GM18505 (cell line): ENCODE measurements around the gene DOK6.
"Not testable (repeated sequence)": the region's sequence is repeated elsewhere in the genome, so short reads cannot be mapped to it uniquely, and the experiment has no call there.

ENCODE experiments used
- ATAC-seq: cut with Tn5 transposase; IDR thresholded peaks from one replicate; pipeline ENCODE4 v1.9.1; 2021; ENCODE audit not compliant: unreplicated experiment
- POLR2A ChIP-seq: IDR thresholded peaks from 4 replicates; pipeline ENCODE4 v1.6.1; 2011; ENCODE audit warnings: borderline replicate concordance; ENCODE audit not compliant: insufficient read depth, insufficient read length; ENCODE audit errors: extremely low read depth

DOK6 gene

DNA sequence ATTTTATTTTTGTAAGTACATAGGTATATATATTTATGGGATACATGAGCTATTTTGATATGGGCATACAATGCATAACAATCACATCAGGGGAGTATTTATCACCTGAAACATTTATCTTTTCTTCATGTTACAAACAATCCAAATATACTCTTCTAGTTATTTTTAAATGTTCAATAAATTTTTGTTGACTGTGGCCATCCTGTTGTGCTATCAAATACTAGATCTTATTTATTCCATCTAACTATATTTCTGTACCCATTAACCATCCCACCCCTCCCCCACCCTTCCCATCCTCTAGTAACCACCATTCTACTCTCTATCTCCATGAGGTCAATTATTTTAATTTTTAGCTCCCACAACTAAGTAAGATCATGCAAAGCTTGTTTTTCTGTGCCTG lies 390.0 kb downstream of the DOK6 start:
- no peak for ATAC-seq
- no peak for TF ChIP-seq POLR2A

- TF ChIP-seq POLR2A = no peak
- no peak for ATAC-seq
These were observed 395.1 kb downstream of the DOK6 start for GRCh38 chr18:69795791-69796190.

DNA sequence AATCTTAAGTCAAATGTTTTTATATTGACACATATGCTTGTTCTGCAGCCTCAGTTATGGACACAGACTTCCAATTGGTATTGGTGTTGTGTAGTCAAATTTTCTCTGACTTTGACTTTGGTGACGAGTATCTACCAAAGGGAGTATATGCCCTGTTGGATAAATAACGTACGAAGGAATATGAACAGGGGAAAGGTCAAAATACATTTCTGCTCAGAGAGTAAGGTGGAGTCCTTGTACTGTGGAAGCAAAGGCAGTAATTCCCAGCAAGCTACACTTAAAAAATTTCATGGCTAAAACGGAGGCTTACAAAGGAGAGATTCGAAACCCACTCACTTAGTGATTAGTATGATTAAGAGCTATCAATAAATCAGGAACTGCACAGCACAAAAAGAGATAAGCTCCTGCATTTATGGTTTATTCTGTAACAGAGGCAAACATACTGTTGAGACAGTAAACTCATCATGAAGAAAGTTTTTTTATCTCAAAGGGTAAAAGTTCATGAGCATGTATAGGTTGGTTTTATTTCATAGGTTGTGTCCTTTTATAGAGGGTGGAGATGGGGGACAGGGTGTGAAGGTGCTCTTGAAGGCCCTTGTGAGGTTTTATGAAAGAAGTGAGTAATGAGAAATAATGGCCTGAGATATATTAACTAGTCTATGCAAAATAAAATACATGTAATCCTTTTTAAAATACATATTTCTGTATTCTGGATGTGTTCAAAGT lies 404.3 kb downstream of the DOK6 start:
- no peak for TF ChIP-seq POLR2A
- no peak for ATAC-seq

GRCh38 chr18:69808399-69808798 lies 407.7 kb downstream of the DOK6 start:
- no peak for TF ChIP-seq POLR2A
- no peak for ATAC-seq

GRCh38 chr18:69813559-69813958 lies 412.9 kb downstream of the DOK6 start:
- ATAC-seq = no peak
- no peak for TF ChIP-seq POLR2A

DNA sequence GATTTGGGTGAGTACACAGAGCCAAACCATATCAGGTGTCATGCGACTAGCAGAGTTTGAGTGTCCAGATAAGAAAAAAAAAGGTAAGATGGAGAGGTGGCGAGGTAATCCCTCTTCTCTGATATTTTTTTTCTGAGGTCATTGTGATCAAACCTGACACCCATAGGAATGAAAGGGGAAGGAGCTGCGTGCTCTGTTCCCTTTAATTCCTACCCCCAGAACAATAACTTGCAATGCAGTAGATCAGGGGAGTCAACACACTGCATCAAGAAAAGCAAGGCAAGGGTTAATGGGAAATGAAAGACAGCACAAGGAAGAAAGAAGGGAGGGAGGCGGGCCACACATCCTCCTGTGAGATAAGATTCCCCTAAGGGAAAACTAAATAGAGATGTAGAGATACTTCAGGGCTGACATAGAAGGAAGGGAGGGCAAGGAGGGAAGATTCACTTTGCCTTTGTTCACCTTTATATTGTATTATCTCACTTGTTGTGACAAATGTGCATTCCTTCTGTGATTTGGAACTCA lies 414.2 kb downstream of the DOK6 start:
- no peak for ATAC-seq
- no peak for TF ChIP-seq POLR2A

DNA sequence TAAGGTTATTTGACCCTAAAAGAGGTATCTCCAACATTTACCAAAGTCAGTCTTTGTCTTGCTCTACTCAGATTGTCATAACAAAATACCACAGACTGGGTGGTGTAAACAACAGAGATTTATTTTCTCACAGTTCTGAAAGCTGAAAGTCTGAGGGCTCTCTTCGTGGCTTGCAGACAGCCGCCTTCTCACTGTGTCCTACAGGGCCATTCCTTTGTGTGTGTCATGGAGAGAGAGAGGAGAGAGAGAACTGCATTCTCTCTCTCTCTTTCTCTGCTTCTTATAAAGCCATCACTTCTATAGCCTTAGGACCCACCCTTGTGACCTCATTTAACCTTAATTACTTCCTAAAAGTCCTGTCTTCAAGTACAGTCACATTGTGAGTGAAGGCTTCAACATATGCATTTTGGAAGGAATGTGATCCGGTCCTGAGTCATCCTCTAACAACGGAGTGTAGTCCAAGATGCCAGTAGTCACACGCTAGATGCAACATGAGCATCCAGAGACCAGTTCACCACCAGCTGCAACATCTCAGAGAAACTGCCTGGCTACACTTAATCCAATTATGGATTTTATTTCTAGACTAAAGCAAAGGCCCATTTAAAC lies 416.8 kb downstream of the DOK6 start:
- ATAC-seq = no peak
- no peak for TF ChIP-seq POLR2A

- no peak for TF ChIP-seq POLR2A
- ATAC-seq = no peak
These were observed 418.8 kb downstream of the DOK6 start for GRCh38 chr18:69819460-69819859.

DNA sequence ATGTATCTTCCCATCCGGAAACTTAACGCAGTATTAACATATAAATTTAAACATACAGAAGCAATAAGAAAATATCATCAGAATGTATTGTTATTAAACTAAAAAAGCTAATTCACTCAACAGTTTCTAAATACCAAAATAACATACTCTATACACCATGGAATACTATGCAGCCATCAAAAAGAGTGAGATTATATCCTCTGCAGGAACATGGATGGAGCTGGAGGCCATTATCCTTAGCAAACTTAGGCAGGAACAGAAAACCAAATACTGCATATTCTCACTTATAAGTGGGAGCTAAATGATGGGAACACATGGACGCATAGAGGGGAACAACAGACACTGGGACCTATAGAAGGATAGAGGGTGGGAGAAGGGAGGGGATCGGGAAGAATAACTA lies 419.9 kb downstream of the DOK6 start:
- TF ChIP-seq POLR2A = no peak
- ATAC-seq = no peak

DNA sequence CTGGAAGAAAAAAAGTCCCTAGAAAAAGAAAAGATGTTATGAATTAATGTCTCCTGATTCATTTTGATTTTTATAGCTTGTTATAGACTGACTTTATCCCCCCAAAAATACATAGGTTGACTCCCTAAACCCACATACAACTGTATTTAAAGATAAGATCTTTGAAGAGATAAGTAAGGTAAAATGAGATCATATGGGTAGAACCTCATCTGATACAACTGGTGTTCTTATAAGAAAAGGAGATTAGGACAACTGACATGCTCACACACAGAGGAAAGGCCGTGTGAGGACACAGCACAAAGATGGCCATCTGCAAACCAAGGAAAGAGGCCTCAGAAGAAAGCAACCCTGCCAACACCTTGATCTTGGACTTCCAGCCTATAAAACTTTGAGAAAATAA lies 429.5 kb downstream of the DOK6 start:
- ATAC-seq = no peak
- TF ChIP-seq POLR2A = no peak

GRCh38 chr18:69834980-69835379 lies 434.3 kb downstream of the DOK6 start:
- not testable (repeated sequence) for ATAC-seq

- ATAC-seq = no peak
- TF ChIP-seq POLR2A = no peak
These were observed 437.3 kb downstream of the DOK6 start for GRCh38 chr18:69838003-69838402.

DNA sequence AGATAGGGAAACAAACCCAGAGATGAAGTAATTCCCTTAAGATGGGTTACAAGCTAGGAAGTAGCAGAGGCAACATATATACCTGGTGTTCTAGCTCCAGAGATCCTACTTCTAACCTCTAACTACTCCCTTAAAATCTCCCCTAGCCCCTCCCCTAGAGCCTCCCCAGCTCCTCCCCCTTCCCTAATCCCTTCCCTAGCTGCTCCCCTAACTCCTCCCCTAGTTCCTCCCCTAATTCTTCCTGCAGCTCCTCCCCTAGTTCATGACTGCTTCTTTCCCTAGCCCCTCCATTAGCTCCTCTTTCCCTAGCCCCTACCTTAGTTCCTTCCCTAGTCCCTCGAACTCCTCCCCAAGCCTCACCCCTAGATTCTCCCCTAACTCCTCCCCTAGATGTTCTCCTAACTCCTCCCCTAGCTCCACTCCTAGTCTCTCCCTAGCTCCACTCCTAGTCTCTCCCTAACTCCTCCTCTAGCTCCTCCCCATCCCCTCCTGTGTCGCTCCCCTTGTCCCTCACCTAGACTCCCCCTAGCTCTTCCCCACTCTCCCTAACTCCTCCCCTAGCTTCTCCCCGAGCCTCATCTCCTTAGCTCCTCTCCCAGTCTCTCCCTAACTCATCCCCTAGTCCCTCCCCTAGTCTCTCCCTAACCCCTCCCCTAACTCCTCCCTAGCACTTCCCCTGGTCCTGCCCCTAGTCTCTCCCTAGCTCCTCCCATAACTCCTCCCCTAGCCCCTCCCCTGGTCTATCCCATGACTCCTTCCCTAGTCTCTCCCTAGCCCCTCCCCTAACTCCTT lies 438.1 kb downstream of the DOK6 start:
- TF ChIP-seq POLR2A = no peak
- peak; percentile 70 for ATAC-seq

DNA sequence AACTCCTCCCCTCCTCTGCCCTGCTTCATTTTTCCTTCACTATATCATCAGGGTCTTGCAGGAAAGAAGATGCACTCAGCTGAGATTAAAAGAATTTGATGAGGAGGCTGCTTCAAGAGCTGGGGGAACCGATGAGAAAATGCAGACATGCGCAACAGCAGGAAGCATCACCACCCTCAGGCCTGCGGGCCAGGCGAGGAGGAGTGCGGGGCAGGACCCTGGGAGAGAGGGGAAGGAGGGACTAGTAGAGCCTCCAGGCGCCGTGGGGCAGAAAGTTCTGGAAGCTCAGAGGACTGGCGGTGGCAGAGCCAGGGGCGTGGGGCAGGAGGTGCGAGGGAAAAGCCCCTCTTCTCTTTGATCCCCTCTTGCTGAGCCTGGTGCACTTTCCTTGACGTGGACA lies 438.8 kb downstream of the DOK6 start:
- ATAC-seq = no peak
- no peak for TF ChIP-seq POLR2A
